ENCODE results near the gene ROMO1. TPM values are rescaled to one million over a fixed set of nuclear protein-coding genes. Genes with fewer than 3 reads are reported as not detected.

ROMO1 gene
- 65.0 TPM for polyA plus RNA-seq (2013)

GRCh38 chr20:35699127-35699956, at the start of gene ROMO1, which contains the start of gene NFS1:
Gene ROMO1, plus strand, starts transcription at chr20:35699405. Its CDS starts 228 bp downstream, at chr20:35699633.
Gene NFS1, minus strand, starts transcription at chr20:35699352. Its CDS starts 64 bp downstream, at chr20:35699288.
- ChIA-PET CTCF (interaction anchor here (1.0 to 1.6 kb wide), 3 partner anchors 35 to 98 kb away, joined by 3 to 6 read pairs (median 6); partner anchors contain the start of genes CPNE1 and RBM12), POLR2A (interaction anchor here (0.6 to 2.4 kb wide), 4 partner anchors 31 to 83 kb away, joined by 4 to 8 read pairs (median 4); partner anchors contain the start of genes CPNE1, RBM12, RBM39 and SPAG4)
- H3K27me3 ChIP-seq (replicated peaks in 2 of 5; ENCODE audit: control insufficient read depth in 4 of 5, insufficient read depth in 5 of 5, low read length in 4 of 5): no peaks in the 10 kb centered on the region
- peaks cover 4 to 42% (median 22%) of the 10 kb centered on the region in 4 experiments for H3K36me3 ChIP-seq (ENCODE audit: control insufficient read depth in 4 of 4, insufficient read depth in 4 of 4, low read length in 3 of 4)
- H3K27ac ChIP-seq (ENCODE audit: insufficient read depth in 1 of 2, low read depth in 1 of 2, low read length in 2 of 2, poor library complexity in 1 of 2, severe bottlenecking in 2 of 2): peak within 1 kb of the TSS; percentile 86 to 92
- peak; percentile 92 to 97 (median 96) for DNase-seq
- 0% methylated on average over 70 of the region's 81 CpGs for WGBS (ENCODE audit: insufficient coverage)
- peak within 1 kb of the TSS; percentile 81 to 98 (median 92) for H3K4me3 ChIP-seq (ENCODE audit: control insufficient read depth in 1 of 7, extremely low read depth in 1 of 7, insufficient read depth in 4 of 7, low read depth in 2 of 7, low read length in 6 of 7)
- peaks cover 10 to 28% (median 24%) of the 10 kb centered on the region in 4 experiments for H3K4me1 ChIP-seq (ENCODE audit: control extremely low read depth in 1 of 4, control insufficient read depth in 4 of 4, insufficient read depth in 4 of 4, low read length in 3 of 4)
- no peaks in the 10 kb centered on the region for H3K9me3 ChIP-seq (ENCODE audit: control extremely low read depth in 1 of 5, control insufficient read depth in 4 of 5, insufficient read depth in 2 of 5, low read depth in 1 of 5, low read length in 4 of 5)

DNA sequence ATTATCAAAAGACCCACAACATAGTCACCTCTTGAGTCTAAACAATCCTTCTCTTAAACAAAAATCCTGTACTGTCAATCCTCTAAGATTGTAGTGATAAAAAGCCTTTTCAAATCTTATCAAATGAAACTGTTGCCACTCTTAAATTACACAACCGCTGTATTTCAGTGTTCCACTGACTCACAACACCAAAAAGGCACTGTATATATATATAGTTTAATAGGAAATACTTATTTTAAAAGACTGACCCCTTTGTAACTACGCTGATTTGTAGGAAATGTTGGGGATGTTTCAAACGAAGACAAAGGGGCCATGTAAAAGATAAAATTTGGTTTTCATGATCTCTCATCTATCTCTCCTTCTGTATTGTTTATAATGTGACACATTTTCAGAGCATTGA, 48.6 kb upstream of the ROMO1 start:
- ChIA-PET POLR2A (no interaction called here), CTCF (interaction anchor here (2.1 kb wide), 1 partner anchor 47 kb away, joined by 5 read pairs; no protein-coding TSS in a partner anchor)
- H3K36me3 ChIP-seq (ENCODE audit: control insufficient read depth in 4 of 4, insufficient read depth in 4 of 4, low read length in 3 of 4): peaks cover 21 to 53% (median 33%) of the 10 kb centered on the region in 4 experiments
- no peaks in the 10 kb centered on the region for H3K9me3 ChIP-seq (ENCODE audit: control extremely low read depth in 1 of 5, control insufficient read depth in 4 of 5, insufficient read depth in 2 of 5, low read depth in 1 of 5, low read length in 4 of 5)
- no peak overlapping the region for H3K27ac ChIP-seq (ENCODE audit: insufficient read depth in 1 of 2, low read depth in 1 of 2, low read length in 2 of 2, poor library complexity in 1 of 2, severe bottlenecking in 2 of 2)
- no peak overlapping the region for H3K4me3 ChIP-seq (ENCODE audit: control insufficient read depth in 1 of 7, extremely low read depth in 1 of 7, insufficient read depth in 4 of 7, low read depth in 2 of 7, low read length in 6 of 7)
- no peaks in the 10 kb centered on the region for H3K27me3 ChIP-seq (replicated peaks in 2 of 5; ENCODE audit: control insufficient read depth in 4 of 5, insufficient read depth in 5 of 5, low read length in 4 of 5)
- no CpG with 5 or more reads among the region's 3 CpGs for WGBS (ENCODE audit: insufficient coverage)
- DNase-seq: no peak
- peaks cover 0 to 1% (median 0%) of the 10 kb centered on the region in 4 experiments for H3K4me1 ChIP-seq (ENCODE audit: control extremely low read depth in 1 of 4, control insufficient read depth in 4 of 4, insufficient read depth in 4 of 4, low read length in 3 of 4)

- POLR2A ChIA-PET: no interaction called here
- no peaks in the 10 kb centered on the region for H3K27me3 ChIP-seq (replicated peaks in 2 of 5; ENCODE audit: control insufficient read depth in 4 of 5, insufficient read depth in 5 of 5, low read length in 4 of 5)
- CTCF ChIA-PET: interaction anchor here (0.8 to 1.8 kb wide), 3 partner anchors 15 to 35 kb away, joined by 3 to 4 read pairs (median 4); no protein-coding TSS in a partner anchor
- no peak for DNase-seq
- H3K36me3 ChIP-seq (ENCODE audit: control insufficient read depth in 4 of 4, insufficient read depth in 4 of 4, low read length in 3 of 4): peaks cover 22 to 54% (median 33%) of the 10 kb centered on the region in 4 experiments
- no peak overlapping the region for H3K27ac ChIP-seq (ENCODE audit: insufficient read depth in 1 of 2, low read depth in 1 of 2, low read length in 2 of 2, poor library complexity in 1 of 2, severe bottlenecking in 2 of 2)
- H3K4me1 ChIP-seq (ENCODE audit: control extremely low read depth in 1 of 4, control insufficient read depth in 4 of 4, insufficient read depth in 4 of 4, low read length in 3 of 4): peaks cover 0 to 1% (median 0%) of the 10 kb centered on the region in 4 experiments
- no peak overlapping the region for H3K4me3 ChIP-seq (ENCODE audit: control insufficient read depth in 1 of 7, extremely low read depth in 1 of 7, insufficient read depth in 4 of 7, low read depth in 2 of 7, low read length in 6 of 7)
- H3K9me3 ChIP-seq (ENCODE audit: control extremely low read depth in 1 of 5, control insufficient read depth in 4 of 5, insufficient read depth in 2 of 5, low read depth in 1 of 5, low read length in 4 of 5): no peaks in the 10 kb centered on the region
Observed at GRCh38 chr20:35651958-35652357, 47.2 kb upstream of the ROMO1 start.

DNA sequence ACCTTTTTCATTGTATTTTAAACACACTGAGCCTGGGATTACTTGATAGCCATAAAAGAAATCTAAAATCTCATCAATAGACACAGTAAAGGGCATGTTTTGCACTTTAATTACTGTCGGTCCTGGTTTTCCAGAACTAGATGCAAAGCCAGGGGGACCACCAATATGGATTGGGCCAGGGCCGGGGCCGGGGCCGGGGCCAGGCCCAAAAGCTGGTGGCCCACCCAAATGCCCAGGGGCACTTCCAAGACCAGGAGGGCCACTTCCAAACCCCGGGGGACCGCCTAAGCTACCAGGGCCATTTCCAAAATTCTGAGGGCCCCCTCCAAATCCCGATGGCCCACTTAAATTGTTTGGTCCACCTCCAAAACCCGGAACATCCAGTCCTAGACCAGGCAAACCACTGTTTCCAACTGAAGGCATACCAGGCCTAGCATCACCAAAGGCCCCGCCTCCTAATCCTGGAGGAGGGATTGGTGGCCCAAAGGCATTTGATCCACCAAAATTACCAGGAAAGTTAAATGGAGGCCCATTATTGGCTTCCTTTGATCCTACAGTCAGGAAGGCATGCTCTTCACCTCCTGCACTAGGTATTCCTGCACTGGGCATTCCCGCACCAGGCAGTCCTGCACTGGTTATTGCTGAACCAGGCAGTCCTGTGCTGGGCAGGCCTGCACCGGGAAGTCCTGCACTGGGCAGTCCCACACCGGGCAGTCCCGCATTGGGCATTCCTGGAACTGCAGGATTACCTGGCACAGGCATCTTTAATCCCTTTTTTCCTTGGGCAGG, 46.4 kb upstream of the ROMO1 start:
- Histone ChIP-seq H3K27ac (ENCODE audit: insufficient read depth in 1 of 2, low read depth in 1 of 2, low read length in 2 of 2, poor library complexity in 1 of 2, severe bottlenecking in 2 of 2) (no peak overlapping the region), H3K27me3 (replicated peaks in 2 of 5; ENCODE audit: control insufficient read depth in 4 of 5, insufficient read depth in 5 of 5, low read length in 4 of 5) (no peaks in the 10 kb centered on the region), H3K4me3 (ENCODE audit: control insufficient read depth in 1 of 7, extremely low read depth in 1 of 7, insufficient read depth in 4 of 7, low read depth in 2 of 7, low read length in 6 of 7) (no peak overlapping the region), H3K36me3 (ENCODE audit: control insufficient read depth in 4 of 4, insufficient read depth in 4 of 4, low read length in 3 of 4) (peaks cover 22 to 55% (median 29%) of the 10 kb centered on the region in 4 experiments), H3K9me3 (ENCODE audit: control extremely low read depth in 1 of 5, control insufficient read depth in 4 of 5, insufficient read depth in 2 of 5, low read depth in 1 of 5, low read length in 4 of 5) (no peaks in the 10 kb centered on the region), H3K4me1 (ENCODE audit: control extremely low read depth in 1 of 4, control insufficient read depth in 4 of 4, insufficient read depth in 4 of 4, low read length in 3 of 4) (peaks cover 0 to 8% (median 3%) of the 10 kb centered on the region in 4 experiments)
- POLR2A ChIA-PET: no interaction called here
- CTCF ChIA-PET: interaction anchor here (0.8 to 1.8 kb wide), 5 partner anchors 11 to 35 kb away, joined by 3 to 5 read pairs (median 4); partner anchors contain the start of genes CPNE1 and RBM12
- no peak for DNase-seq
- 94% methylated on average over 13 of the region's 13 CpGs for WGBS (ENCODE audit: insufficient coverage)

- POLR2A ChIA-PET: no interaction called here
- DNase-seq: no peak
- Histone ChIP-seq H3K4me1 (ENCODE audit: control extremely low read depth in 1 of 4, control insufficient read depth in 4 of 4, insufficient read depth in 4 of 4, low read length in 3 of 4) (peaks cover 0 to 12% (median 4%) of the 10 kb centered on the region in 4 experiments), H3K36me3 (ENCODE audit: control insufficient read depth in 4 of 4, insufficient read depth in 4 of 4, low read length in 3 of 4) (peaks cover 21 to 55% (median 28%) of the 10 kb centered on the region in 4 experiments), H3K27me3 (replicated peaks in 2 of 5; ENCODE audit: control insufficient read depth in 4 of 5, insufficient read depth in 5 of 5, low read length in 4 of 5) (no peaks in the 10 kb centered on the region), H3K9me3 (ENCODE audit: control extremely low read depth in 1 of 5, control insufficient read depth in 4 of 5, insufficient read depth in 2 of 5, low read depth in 1 of 5, low read length in 4 of 5) (no peaks in the 10 kb centered on the region), H3K4me3 (ENCODE audit: control insufficient read depth in 1 of 7, extremely low read depth in 1 of 7, insufficient read depth in 4 of 7, low read depth in 2 of 7, low read length in 6 of 7) (no peak overlapping the region), H3K27ac (ENCODE audit: insufficient read depth in 1 of 2, low read depth in 1 of 2, low read length in 2 of 2, poor library complexity in 1 of 2, severe bottlenecking in 2 of 2) (no peak overlapping the region)
- CTCF ChIA-PET: interaction anchor here (1.1 to 1.8 kb wide), 3 partner anchors 11 to 22 kb away, joined by 4 to 5 read pairs (median 4); partner anchors contain the start of genes CPNE1 and RBM12
- WGBS (ENCODE audit: insufficient coverage): 100% methylated on average over 2 of the region's 3 CpGs
Observed at GRCh38 chr20:35653430-35653734, 45.8 kb upstream of the ROMO1 start.

GRCh38 chr20:35653893-35654292, 45.3 kb upstream of the ROMO1 start:
- ChIA-PET CTCF (interaction anchor here (1.1 to 1.5 kb wide), 2 partner anchors 10 to 17 kb away, joined by 4 to 5 read pairs; partner anchors contain the start of genes CPNE1 and RBM12), POLR2A (no interaction called here)
- H3K27me3 ChIP-seq (replicated peaks in 2 of 5; ENCODE audit: control insufficient read depth in 4 of 5, insufficient read depth in 5 of 5, low read length in 4 of 5): no peaks in the 10 kb centered on the region
- H3K36me3 ChIP-seq (ENCODE audit: control insufficient read depth in 4 of 4, insufficient read depth in 4 of 4, low read length in 3 of 4): peaks cover 21 to 55% (median 28%) of the 10 kb centered on the region in 4 experiments
- WGBS (ENCODE audit: insufficient coverage): 100% methylated on average over 3 of the region's 4 CpGs
- no peak for DNase-seq
- no peaks in the 10 kb centered on the region for H3K9me3 ChIP-seq (ENCODE audit: control extremely low read depth in 1 of 5, control insufficient read depth in 4 of 5, insufficient read depth in 2 of 5, low read depth in 1 of 5, low read length in 4 of 5)
- peaks cover 0 to 12% (median 5%) of the 10 kb centered on the region in 4 experiments for H3K4me1 ChIP-seq (ENCODE audit: control extremely low read depth in 1 of 4, control insufficient read depth in 4 of 4, insufficient read depth in 4 of 4, low read length in 3 of 4)
- H3K4me3 ChIP-seq (ENCODE audit: control insufficient read depth in 1 of 7, extremely low read depth in 1 of 7, insufficient read depth in 4 of 7, low read depth in 2 of 7, low read length in 6 of 7): no peak overlapping the region
- H3K27ac ChIP-seq (ENCODE audit: insufficient read depth in 1 of 2, low read depth in 1 of 2, low read length in 2 of 2, poor library complexity in 1 of 2, severe bottlenecking in 2 of 2): no peak overlapping the region
